AG09319 (cell line): ENCODE results near the gene BMP2K.
"Not testable (repeated sequence)": the region's sequence is repeated elsewhere in the genome, so short reads cannot be mapped to it uniquely, and the experiment has no call there.

Experiments used
- DNase-seq: peaks from one replicate; pipeline ENCODE4 v3.0.0-alpha.2; 2010; ENCODE audit warnings: low read depth; ENCODE audit errors: extremely low read depth
- CTCF ChIP-seq: IDR thresholded peaks from 2 replicates; pipeline ENCODE4 v1.5.1; 2011; ENCODE audit warnings: low read depth, mild to moderate bottlenecking, inconsistent platforms, low read length, moderate library complexity

Gene BMP2K

GRCh38 chr4:78901882-78902281 lies 125.7 kb downstream of the BMP2K start:
- DNase-seq: no peak
- TF ChIP-seq CTCF: no peak

GRCh38 chr4:78902298-78902697 lies 126.1 kb downstream of the BMP2K start:
- no peak for DNase-seq
- no peak for TF ChIP-seq CTCF

- no peak for TF ChIP-seq CTCF
- DNase-seq: no peak
Measured at GRCh38 chr4:78904143-78904542, 128.0 kb downstream of the BMP2K start.

- DNase-seq: no peak
Measured at GRCh38 chr4:78907638-78908037, 131.5 kb downstream of the BMP2K start.

GRCh38 chr4:78908974-78909373 lies 132.8 kb downstream of the BMP2K start:
- DNase-seq: not testable (repeated sequence)

More at GRCh38 chr4:78907638-78908037, 131.5 kb downstream of the BMP2K start:
- no peak for TF ChIP-seq CTCF

- no peak for TF ChIP-seq CTCF
- DNase-seq: no peak
Measured at GRCh38 chr4:78910612-78911011, 134.5 kb downstream of the BMP2K start.

GRCh38 chr4:78922207-78922606 lies 146.1 kb downstream of the BMP2K start:
- no peak for DNase-seq
- no peak for TF ChIP-seq CTCF

GRCh38 chr4:78923464-78924312 lies 147.5 kb downstream of the BMP2K start:
- no peak; the same call in 1 of the 2 replicates for TF ChIP-seq CTCF
- DNase-seq: no peak
